ENCODE data around the gene GAB1.

GAB1 gene

DNA sequence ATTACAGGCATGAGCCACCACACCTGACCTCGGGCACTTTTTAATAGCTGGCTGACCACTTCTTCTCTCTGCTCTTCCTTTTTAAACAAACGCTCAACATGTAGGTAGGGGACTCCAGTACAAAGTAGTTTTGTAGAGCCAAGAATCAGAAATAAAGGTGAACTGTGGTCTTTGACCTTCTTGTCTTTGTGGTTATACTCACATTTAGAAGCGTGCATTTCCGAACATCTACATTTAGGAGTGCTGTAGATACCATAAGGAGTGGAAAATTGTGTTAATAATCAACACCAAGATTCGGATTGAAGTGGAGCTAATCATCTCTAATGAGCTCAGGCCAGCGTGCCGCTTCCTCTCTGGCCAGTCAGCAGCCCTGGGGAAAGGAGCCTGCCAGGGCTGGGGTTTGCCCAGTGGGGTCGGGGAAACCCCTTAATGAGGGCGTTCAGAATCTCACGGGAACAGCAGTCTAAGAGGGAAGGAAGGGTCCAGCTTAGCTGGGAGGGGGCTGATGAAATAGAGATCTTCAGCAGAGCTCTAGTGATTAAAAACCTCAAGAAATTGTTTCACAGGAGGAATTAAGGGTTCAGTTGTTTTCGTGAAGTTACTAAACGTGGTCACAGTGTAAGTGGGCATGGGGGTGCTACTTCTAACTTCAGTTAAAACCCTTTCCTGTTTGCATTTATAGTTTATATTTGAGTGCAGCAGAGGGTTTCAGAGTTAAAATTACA is 81.2 kb downstream of the GAB1 start:
- DNase-seq (ENCODE audit: low read depth in 2 of 2), result no peak

DNA sequence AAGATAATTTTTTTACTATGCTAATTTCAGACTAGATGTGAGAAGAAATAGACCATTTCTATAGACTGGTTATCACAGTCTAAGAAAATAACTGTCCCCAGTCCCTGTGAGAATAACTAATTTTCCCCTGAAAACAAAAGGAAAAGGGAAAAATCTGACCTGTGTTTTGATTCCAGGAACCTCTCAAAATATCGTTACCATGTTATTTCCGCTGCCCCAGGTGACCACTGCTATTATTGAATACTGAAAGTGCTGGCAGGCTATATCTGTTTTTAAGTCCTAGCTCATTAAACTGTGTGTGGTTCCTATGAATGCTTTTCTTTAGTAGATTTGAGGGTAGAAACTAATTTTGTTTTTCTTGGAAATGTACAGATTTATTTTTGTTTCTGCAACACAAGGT is 83.6 kb downstream of the GAB1 start:
- DNase-seq (ENCODE audit: low read depth in 2 of 2), result no peak

GRCh38 chr4:143421609-143422008 is 84.9 kb downstream of the GAB1 start:
- DNase-seq (ENCODE audit: low read depth in 2 of 2), result no peak

- no peak for DNase-seq (ENCODE audit: low read depth in 2 of 2)
Measured at GRCh38 chr4:143424276-143424675, 87.6 kb downstream of the GAB1 start.

DNA sequence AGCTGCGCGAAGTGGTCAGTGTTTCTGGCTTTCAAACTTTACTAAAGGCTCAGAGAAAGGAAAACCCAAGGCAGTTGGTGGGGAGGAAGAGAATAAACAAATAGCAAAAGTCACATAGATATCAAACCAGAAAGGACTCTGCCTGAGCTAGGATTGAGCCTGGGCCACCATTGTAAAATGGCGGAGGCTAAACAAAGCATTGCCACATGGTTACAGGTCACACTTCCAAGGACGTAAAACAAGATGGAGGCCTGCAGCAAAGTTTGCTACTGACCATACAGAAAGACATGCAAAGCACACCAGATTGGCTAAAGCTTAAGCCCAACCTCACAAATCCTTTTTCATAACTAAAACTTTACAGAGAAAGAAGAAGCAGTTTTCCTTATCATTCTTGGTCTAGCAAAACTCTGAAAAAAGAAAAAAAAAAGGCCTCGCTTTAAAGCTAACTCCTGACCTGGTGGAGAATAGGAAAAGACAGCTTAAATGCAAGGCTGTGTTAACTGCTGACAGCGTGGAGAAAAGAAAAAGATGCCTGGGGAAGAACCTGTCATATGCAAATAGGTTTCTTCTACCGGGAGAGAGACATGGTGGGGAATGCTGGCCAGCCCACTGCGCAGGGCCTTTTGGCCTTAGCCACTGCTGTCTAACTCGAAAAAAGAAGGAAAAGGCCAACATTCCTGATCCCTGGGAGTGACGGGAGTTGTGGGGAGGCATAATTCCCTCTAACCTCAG is 95.0 kb downstream of the GAB1 start:
- DNase-seq (ENCODE audit: low read depth in 2 of 2), result no peak

- no peak for DNase-seq (ENCODE audit: low read depth in 2 of 2)
Measured at GRCh38 chr4:143432258-143432591, 95.5 kb downstream of the GAB1 start.

DNA sequence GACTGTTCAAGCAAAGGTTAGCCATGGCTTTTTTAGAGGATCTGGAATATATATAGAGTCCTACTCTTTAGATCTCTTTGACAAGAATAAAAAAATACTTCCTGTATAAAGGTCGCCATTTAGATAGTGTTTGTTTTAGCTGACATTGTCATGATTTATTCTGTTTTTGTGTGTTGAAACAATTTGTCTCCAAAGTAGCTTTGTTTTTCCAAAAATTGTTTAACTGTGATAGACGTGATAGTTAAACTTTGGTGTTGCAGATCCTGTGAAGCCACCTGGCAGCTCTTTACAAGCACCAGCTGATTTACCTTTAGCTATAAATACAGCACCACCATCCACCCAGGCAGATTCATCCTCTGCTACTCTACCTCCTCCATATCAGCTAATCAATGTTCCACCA is 96.6 kb downstream of the GAB1 start:
- DNase-seq (ENCODE audit: low read depth in 2 of 2), result no peak

GRCh38 chr4:143435955-143436354 is 99.3 kb downstream of the GAB1 start:
- DNase-seq (ENCODE audit: low read depth in 2 of 2), result no peak

DNA sequence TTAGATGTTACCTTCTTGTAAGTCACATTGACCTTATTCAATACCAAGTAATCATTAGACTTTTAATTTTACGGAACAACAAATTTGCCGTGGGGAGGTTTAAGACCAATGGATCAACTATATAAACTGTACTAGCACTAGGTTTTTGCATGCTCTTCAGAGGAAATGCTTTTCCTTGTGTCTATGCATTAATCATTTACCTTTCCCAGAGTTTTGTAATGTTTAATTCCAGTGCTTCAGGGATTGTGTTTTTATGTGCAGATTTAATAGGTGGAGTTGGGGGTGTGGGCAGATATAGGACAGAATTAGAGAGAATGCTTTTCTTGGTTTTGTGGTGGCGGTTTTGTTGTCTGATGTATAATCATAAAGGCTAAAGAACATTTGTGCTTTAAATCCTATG is 100.8 kb downstream of the GAB1 start:
- no peak for DNase-seq (ENCODE audit: low read depth in 2 of 2)

GRCh38 chr4:143437937-143438336 is 101.3 kb downstream of the GAB1 start:
- no peak for DNase-seq (ENCODE audit: low read depth in 2 of 2)

- no peak for DNase-seq (ENCODE audit: low read depth in 2 of 2)
Measured at GRCh38 chr4:143438710-143439109, 102.0 kb downstream of the GAB1 start.

DNA sequence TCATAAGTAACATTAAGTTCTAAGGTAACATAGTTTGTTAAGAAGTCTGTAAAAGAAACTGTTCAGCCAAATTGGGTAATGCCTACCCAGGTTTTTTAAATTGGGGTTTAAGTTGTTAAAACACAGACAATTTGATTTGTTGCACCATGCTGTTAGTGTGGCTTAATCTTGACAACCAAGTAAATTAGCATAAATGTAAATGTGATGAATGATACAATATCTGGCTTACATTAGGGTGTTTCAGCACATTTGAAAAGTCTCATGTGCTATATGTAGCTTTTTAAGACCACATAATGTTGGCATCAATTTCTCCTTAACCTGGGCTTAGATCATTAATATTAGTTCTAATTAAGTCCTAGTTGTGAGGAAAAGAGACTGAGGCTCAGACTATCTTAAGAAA is 104.4 kb downstream of the GAB1 start:
- DNase-seq (ENCODE audit: low read depth in 2 of 2), result no peak

- DNase-seq (ENCODE audit: low read depth in 2 of 2), result no peak
Measured at GRCh38 chr4:143441678-143442077, 105.0 kb downstream of the GAB1 start.

DNA sequence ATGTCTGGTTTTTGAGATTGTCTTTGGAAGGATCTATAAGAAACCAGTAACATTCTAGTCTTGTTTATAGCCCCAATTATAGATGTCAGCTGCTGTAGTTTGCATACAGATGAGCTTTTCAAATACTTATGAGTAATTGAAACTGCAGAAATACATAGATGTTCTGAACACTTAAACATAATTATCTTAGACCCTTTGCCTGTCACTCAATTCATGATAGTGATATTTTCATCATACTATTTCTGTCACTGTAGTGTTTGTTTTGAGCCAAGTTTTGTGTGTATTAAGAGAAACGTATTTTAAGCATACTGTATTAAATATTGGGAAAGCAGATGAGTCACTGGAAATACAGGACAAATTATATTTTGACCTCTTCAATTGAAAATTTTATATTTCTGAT is 107.1 kb downstream of the GAB1 start:
- DNase-seq (ENCODE audit: low read depth in 2 of 2), result no peak

DNA sequence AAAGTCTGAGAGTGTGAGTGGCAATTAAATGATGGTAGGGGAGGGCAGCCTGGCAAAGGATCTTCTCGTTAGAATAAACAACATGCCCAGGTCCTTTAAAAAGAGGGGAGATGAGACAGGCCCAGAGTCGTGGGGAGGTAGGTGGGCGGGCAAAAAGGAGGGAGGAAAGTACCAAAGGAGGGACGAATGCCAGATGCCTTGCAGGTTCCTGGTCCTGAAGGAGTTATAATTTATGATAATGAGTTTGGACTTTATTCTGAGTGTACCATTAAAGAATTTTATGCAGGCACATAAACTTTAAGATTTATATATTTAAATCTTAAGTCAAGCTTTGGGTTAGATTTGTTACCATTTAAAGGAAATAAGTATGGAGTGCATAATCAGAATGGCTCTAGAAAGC is 114.5 kb downstream of the GAB1 start:
- no peak for DNase-seq (ENCODE audit: low read depth in 2 of 2)

GRCh38 chr4:143455211-143455610 is 118.5 kb downstream of the GAB1 start:
- no peak for DNase-seq (ENCODE audit: low read depth in 2 of 2)

GRCh38 chr4:143458966-143459365 is 122.3 kb downstream of the GAB1 start:
- DNase-seq (ENCODE audit: low read depth in 2 of 2), result no peak

GRCh38 chr4:143473334-143474126 is 136.9 kb downstream of the GAB1 start:
- DNase-seq (ENCODE audit: low read depth in 2 of 2), result no peak

- DNase-seq (ENCODE audit: low read depth in 2 of 2), result no peak
Measured at GRCh38 chr4:143477487-143477886, 140.8 kb downstream of the GAB1 start.

DNA sequence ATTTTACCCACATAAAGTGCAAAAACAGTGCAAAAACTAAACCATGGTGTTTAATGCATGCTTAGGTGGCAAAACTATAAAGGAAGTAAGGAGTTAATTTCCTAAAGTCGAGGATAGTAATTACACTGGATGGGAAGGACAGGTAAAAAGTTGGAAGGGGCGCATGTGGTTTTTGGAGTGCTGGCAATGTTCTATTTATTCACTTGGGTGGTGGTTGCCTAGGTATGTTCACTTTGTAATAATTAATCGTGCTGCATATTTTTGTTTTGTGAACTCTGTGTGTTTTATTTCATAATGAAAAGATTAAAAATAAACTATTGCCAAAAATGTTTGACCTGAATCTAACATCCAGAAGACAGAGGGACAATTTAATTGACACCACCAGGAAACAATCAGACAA is 144.7 kb downstream of the GAB1 start:
- DNase-seq (ENCODE audit: low read depth in 2 of 2), result no peak

DNA sequence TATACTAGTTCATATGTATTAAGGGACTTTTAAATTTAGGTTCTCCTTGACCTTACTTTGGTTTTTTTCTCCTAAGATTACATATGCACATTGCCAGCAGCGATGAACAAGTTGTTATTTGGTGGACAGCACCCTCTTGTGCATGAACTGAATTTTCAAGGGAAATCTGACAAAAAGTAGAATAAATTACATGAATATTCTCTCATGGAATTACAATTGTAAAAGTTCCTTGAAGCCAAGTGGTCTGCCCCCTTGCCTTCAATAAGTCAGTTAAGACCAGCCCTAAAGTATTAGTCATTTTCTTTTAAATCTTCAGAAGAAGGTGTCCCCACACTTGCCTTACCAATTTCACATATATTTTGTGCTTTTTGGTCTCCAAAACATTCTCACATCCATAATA is 146.2 kb downstream of the GAB1 start:
- DNase-seq (ENCODE audit: low read depth in 2 of 2), result no peak

GRCh38 chr4:143486314-143486713 is 149.6 kb downstream of the GAB1 start:
- no peak for DNase-seq (ENCODE audit: low read depth in 2 of 2)

GRCh38 chr4:143488687-143489086 is 152.0 kb downstream of the GAB1 start:
- DNase-seq (ENCODE audit: low read depth in 2 of 2), result no peak

Data from stimulated activated CD8-positive, alpha-beta memory T cell treated with anti-CD3 and anti-CD28 coated beads, Interleukin-7, amount 100 ng/mL, for 4 hours (primary cell).